Measurements from ENCODE around the gene FXYD5.
"Not testable (repeated sequence)": the region's sequence is repeated elsewhere in the genome, so short reads cannot be mapped to it uniquely, and the experiment has no call there.

The FXYD5 gene

DNA sequence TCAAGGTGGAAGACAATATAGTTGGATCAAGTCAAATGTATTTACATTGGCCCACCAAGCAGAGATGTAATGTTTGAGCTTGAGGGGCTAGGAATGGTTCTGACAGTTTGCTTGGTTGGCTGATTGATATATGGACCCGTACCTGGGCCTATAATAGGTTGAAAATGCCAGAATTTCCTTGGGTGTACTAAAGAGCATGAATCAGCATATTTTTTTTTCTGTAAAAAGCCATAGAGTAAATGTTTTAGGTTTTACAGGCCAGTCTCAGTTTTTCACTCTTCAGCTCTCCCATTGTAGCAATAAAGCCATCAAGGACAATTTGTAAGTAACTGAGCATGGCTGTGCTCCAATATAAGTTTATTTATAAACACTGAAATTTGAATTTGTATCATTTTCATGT, 26.9 kb downstream of the FXYD5 start:
- DNase-seq (ENCODE audit: low spot score): no peak

DNA sequence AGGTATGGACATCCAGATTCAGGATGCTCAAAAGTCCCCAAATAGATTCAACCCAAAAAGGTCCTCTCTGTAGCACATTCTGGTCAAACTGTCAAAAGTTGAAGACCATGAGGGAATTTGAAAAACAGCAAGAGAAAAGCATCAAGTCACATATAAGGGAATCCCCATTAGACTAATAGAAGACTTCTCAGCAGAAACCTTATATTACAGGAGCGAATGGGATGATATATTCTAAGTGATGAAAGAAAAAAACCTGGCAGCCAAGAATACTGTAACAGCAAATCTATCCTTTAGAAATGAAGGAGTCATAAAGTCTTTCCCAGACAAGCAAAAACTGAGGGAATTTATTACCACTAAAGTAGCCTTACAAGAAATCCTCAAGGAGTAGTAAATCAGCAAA, 29.7 kb downstream of the FXYD5 start:
- no peak for DNase-seq (ENCODE audit: low spot score)

DNA sequence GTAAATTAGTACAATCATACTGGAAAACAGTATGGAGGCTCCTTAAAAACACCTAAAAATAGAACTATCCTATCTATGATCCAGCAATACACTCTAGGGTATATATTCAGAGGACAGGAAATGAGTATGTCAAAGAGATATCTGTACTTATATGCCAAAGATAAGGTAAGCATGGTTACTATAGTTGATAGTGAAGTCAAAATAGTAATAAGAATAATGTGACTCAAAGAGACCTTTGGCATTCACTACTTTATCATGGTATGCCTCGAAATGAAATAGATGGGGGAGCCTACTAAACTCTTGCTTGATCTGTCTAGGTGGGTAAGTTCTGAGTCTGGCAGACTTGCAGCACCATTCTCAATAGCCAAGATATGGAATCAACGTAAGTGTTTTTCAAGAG, 30.3 kb downstream of the FXYD5 start:
- no peak for DNase-seq (ENCODE audit: low spot score)

DNA sequence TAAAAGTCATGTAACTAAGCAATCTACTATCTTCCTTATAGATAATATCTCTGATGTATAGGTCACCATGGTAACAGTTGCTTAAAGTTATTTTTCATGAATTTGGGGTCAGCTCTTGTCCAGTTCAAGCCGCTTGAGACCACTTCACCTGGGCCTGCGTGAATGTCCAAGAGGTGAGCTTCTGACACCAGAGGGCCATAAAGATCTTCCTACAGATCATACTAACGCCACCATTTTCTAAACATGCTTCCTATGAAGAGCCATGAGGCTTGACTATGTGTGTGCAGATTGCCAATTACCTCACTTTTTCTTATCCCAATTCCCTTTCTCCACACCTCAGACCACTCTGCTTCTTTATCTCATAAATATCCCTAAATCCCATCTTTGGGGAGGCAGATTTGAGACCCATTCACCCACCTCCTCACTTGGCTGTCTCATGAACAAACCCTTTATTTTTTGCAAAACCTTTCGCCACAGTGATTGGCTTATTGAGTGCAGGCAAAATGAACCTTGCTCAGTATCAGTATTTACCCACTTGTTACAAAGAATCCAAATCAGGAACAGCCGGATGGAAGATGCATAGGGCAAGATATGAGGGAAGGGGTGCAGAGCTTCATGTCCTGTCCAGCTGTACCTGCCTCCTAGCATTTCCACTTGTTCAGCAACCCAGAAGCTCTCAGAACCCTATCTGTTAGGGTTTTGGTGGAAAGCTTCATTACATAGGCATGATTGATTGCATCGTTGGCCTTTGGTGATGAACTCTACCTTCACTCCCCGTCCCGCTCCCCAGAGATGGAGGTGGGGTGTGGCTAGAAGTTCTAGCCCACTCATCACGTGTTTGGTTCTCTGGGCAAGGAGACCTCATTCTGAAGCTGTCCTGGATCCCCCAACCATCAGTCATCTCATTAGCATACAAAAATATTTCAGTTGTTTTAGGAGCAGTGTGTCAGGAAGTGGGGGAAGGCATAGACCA, 39.8 kb downstream of the FXYD5 start:
- no peak for DNase-seq (ENCODE audit: low spot score)

DNA sequence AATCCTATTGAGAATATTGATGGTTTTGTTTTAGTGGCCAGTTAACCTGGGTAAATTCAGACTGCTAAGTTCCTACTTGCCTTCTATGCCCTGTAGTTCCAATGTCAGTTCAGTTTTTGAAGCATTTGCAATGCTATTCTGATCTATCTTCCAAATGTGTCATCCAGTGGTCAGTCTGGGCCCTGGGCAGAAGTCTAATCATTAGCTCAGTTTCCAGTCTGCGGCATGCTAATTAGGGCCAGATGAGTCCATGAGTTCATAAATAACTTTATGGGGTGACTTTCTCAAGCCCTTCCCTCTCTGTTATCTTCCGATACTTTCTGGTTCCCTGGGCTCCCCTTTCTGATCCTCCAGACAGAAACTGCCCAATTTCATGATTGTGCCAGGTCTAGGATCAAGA, 41.3 kb downstream of the FXYD5 start:
- DNase-seq (ENCODE audit: low spot score): no peak

DNA sequence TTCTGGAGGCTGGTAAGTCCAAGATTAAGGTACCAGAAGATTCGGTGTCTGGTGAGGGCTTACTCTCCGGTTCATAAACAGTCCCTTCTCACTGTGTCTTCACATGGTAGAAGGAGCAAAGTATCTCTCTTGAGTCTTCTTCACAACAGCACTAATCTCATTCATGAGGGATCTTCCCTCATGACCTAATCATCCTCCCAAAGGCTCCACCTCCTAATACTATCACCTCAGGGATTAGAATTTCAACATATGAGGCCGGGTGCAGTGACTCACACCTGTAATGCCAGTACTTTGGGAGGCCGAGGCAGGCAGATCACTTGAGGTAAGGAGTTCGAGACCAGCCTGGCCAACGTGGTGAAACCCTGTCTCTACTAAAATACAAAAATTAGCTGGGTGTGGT, 42.3 kb downstream of the FXYD5 start:
- DNase-seq (ENCODE audit: low spot score): not testable (repeated sequence)

DNA sequence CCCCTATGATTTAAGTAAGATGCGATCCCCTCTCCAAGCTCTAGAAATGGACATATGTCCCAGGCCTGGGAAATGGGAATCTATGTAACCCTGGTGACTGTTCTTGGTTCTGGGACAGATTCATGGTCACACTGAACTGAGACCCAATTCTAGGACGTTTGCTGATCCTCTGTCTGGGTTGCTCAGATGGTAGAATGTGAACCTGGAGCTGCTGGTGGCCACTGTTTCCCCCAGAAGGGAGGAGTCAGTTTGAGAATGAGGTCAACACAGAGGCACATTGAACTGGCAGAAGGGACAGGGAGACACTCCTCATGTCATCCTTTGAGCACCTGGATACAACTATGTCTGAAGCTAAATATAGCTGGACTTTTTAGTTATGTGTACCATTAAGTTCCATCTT, 44.9 kb downstream of the FXYD5 start:
- no peak for DNase-seq (ENCODE audit: low spot score)

DNA sequence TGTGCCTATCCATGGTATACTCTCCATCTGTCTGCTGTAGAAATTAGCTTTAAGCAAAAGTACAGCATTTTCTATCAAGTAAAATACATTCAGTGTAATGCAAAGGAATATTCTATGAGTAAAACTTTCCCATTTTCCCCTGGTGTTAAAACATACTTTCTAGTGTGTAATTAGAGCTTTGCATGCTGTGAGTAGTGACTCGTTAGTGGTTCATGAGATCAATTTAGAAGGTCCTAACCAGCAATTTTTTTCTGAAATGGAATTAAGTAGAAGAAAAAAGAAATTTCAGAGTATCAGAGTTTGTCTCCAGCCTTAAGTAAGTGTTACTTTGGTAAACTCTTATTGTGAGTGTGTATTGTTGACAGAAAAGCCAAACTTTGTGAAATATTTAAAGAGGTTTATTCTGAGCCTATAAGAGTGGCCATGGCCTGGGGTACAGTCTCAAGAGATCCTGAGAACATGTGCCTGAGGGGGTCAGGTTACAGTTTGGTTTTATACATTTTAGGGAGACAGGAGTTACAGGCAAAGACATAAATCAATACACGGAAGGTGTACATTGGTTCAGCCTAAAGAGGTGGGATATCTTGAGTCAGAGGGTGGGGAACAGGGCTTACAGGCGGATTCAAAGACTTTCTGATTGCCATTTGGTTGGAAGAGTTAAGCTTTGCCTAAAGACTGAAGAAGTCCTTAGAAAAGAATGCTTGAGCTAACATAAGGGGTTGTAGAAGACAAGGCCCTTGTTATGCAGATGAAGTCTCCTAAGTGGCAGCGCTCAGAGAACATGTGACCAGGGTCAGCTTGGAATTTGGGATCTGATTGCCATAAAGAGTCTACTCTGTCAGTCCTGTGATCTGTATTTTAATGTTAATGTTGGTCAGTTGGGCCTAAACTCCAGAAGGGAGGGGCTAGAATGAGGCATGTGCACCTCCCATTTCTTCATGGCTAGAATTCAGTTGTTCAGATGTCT, 48.5 kb downstream of the FXYD5 start:
- DNase-seq (ENCODE audit: low spot score): no peak

DNA sequence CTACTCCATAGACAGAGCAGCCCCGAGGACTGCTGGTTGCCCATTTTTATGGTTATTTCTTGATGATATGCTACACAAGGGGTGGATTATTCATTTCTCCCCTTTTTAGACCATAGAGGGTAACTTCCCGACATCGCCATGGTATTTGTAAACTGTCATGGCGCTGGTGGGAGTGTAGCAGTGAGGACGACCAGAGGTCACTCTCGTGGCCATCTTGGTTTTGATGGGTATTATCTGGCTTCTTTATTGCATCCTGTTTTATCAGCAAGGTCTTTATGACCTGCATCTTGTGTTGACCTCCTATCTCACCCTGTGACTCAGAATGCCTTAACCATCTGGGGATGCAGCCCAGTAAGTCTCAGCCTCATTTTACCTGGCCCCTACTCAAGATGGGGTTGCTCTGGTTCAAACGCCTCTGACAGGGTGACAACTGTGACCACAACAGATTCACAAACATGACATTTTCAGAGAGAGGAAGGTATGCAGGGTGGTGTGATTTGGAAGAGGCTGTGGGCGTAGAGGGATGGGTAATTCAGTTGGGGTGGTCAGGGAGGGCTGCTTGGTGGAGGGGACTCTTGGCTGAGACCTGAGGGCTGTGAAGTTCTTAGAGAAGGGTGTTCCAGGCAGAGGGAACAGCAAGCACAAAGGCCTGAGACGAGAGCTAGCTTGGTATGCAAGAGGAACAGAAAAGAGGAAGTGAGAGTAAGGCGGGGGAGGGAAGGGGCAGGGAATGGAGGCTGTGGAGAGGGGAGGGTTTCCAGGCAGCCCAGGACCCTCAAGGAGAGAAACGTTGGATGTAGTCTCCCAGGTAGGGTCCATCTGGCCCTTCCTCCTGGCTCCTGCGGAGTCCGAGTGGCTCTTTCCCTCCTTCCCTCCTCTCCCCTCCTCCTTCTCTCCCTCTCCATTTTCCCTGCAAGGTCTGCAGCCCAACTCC, 50.5 kb downstream of the FXYD5 start:
- DNase-seq (ENCODE audit: low spot score): no peak

DNA sequence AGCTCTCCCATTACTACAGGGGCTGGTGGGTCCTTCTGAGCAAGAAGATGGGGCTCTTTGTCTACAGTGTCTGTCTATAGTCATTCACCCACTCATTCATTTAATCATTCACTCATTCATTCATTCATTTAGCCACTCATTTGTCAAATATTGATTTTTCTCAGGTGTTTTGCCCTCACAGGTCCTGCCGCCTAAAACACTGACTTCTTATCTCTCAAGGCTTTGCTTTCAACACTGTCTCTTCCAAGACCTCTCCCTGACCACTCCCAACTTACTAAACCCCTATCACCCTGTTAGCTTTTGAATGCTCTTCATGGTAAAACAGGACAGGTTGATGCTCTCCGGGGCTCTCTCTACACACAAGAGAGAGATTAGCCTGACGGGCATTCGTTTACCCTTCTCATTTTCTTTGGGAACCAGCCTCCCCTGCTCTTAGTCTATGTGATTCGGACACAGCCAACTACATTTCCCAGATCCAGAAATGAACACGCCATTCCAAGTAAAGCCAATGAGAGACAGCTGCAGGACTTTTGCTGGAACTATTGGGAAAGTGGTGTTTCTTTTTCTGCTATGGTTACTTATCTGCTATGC, 51.3 kb downstream of the FXYD5 start:
- peak; percentile 28 for DNase-seq (ENCODE audit: low spot score)

DNA sequence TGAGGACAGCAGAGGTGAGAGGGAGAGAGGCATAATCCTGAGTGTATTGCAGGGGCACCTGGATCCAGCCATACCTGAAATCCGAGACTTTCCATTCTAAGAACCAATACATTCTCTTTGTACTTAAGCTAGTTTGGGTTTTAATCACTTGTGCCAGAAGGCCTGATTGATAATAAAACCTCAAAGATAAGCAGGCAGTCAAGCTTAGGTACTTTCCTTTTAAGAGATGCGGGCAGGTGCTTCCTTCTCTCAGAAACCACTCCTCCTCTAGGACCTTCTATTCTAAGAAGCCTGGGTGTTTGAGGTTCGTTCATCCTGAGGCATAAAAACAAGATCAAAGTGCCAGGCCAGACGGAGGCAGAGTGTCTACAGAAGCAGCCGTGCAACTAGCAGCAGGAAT, 51.8 kb downstream of the FXYD5 start:
- DNase-seq (ENCODE audit: low spot score): peak; percentile 8

DNA sequence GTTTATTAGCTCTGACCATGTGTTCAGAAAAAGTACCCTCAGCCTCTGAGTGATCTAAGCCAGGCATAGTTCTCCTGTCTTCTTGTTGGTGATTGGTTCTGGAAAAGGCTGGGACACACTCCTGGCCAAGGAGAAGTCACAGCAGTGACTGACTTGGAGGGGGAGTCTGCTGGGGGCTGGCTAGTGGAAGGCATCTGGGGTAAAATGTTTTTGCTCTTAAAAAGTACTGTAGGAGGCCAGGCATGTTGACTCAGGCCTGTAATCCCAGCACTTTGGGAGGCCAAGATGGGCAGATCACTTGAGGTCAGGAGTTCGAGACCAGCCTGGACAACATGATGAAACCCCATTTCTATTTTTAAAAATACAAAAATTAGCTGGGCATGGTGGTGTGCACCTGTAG, 52.3 kb downstream of the FXYD5 start:
- peak; percentile 5 for DNase-seq (ENCODE audit: low spot score)

DNA sequence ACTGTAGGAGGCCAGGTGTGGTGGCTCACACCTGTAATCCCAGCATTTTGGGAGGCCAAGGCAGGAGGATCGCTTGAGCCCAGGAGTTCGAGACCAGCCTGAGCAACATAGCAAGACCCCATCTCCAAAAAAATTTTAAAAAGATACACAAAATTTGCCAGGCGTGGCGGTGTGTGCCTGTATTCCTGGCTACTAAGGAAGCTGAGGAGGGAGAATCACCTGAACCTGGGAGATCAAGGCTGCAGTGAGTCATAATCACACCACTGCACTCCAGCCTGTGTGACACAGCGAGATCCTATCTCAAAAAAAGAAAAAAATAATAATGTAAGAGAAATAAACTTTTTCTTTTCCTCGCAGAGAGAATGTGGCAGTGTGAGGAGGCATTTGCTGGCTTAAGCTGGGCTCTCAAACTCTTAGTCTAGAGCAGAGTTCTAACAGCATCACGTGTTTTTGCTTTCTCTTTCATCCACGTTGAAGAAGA, 52.9 kb downstream of the FXYD5 start:
- DNase-seq (ENCODE audit: low spot score): peak; percentile 15

DNA sequence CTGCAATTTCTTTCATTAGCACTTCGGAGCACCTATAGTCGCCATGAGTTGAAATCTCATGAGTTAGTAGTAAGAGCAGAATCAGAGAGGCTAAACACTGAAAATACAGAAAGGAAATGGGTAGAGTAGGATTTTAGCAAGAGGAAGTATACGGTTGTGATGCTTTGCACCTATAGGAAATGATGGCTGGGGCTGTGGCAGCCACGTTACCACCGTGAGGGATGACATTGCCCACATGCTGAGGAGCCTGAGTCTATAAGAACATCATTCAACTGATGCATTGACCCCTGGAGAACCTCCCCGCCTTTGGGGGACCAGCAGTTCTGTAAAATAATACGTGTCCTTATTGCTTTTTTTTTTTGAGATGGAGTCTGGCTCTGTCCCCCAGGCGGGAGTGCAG, 53.6 kb downstream of the FXYD5 start:
- DNase-seq (ENCODE audit: low spot score): peak; percentile 10

DNA sequence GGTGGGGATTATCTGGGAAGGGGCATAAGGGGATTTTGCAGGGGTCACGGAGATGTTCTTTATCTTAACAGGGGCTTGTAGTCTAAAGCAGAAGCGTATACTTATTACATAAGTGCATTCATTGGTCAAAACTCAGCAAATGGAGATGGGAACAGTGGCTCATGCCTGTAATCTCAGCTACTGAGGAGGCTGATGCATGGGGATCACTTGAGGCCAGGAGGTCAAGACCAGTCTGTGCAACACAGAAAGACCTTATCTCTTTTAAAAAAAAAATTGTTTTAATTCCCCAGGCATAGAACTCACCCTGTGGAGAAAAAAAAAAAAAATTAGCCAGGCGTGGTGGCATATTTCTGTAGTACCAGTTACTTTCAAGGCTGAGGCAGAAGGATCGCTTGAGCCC, 55.1 kb downstream of the FXYD5 start:
- DNase-seq (ENCODE audit: low spot score): peak; percentile 21

DNA sequence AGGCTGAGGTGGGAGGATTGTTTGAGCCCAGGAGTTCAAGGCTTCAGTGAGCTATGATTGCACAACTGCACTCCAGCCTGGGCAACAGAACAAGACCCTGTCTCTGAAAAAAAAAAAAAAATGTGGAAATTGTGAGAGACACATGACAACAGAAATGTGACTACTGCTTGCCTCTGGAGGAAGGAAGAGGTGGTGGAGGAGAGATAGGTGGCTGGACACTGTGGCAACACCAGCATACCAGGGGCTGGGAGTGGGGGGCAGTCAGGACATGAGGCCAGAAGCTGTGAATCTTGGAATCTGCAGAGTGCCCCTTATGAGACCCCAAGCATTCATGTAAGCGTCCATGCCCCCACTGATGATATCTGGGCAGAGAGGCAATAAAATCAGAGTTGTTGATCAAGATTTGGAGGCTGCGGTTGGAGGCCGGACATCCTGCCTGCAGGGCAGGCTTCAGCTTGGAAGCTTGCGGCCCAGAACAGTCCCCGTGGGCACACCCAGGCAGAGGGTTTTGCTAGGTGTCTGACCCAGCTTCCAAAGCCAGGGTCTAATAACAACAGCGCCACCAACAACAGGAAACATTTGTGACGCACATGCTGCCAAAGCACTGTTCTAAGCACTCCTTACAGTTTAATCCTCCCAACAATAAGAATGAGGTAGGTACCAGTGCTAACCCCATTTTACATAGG, 57.2 kb downstream of the FXYD5 start:
- DNase-seq (ENCODE audit: low spot score): no peak

DNA sequence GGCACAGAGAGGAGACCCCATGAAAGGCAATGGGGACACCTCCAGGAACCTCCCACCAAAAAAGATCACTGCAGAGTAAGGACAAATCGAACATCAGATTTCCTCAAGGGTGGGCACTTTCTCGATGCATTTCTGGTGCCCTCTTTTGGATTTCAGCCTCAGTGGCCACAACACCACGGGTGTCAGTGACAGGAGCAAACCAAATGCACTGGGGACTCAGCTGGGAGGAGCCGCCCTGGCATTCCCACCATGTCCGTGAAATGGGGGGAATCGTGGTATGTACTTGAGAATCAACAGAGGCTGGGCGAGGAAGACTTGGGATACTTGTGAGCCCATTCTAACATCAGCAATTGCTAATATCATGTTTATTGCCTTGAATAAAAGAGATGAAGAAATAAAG, 57.7 kb downstream of the FXYD5 start:
- DNase-seq (ENCODE audit: low spot score): no peak

DNA sequence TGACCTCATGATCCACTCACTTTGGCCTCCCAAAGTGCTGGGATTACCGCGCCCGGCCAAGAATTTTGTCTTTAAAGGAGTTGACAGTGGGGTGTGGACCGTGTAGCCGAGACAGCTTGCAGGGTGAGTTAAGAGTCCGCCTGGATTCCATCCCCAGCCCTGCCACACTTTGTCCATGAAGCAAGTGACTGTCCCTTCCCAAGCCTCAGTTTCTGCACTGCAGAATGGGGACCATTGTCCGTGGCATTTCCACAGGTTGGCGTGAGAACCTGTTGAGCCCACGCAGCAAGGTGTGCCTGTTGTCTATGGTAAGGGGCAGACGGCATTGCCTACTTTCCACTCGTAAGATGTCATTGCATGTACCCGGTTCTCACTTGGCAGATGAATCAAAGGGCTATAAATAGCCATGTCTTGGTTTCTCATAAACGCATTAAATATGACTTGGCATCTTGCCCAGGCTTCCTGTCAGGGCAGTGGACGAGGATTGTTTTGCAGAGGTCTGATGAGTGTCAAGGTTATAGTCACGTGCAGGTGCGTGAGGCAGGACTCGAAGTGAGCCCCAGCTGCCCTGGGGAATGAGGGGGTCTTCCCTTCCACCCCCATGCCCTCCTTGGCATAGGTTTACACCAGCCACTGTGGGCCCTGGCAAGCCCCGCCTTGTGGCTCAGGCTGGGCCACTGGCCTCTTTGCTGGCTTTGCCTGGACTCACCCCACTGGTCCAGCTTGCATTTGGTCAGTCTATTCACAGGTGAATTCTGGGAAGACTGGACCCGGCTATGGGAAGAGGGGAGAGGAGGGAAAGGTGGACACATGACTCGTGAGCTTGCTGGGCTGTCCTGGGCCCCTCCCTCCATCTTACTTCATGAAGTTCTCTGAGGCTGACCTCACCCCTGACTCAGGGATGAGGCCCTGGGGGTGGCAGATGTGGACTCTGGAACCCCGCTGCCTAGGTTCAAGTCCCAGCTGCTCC, 59.4 kb downstream of the FXYD5 start:
- no peak for DNase-seq (ENCODE audit: low spot score)

DNA sequence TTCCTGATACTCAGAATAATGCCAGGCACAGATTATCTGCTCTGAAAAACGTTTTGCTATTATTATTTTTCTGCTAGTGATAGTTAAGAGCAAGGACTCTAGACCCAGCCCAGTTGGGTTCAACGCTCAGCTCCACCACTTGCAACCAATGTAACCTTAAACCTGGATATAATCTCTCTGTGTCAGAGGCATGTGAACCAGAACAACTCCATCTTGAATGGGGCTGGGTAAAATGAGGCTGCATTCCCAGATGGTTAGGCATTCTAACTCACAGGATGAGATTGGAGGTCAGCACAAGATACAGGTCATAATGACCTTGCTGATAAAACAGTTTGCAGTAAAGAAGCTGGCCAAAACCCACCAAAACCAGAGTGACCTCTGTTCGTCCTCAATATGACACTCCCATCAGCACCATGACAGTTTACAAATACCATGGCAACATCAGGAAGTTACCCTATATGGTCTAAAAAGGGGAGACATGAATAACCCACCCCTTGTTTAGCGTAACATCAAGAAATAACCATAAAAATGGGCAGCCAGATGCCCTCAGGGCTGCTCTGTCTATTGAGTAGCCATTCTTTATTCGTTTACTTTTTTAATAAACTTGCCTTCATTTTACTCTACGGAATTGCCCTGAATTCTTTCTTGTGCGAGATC, 60.4 kb downstream of the FXYD5 start:
- no peak for DNase-seq (ENCODE audit: low spot score)
